Kidney (tissue), 14 donors: ENCODE results near the gene PEX16. TPM values are rescaled to one million over a fixed set of nuclear protein-coding genes. Genes with fewer than 3 reads are reported as not detected.

Experiments used
- DNase-seq, 5 donors: peaks; one replicate each; pipeline ENCODE4 v3.0.0-alpha.2; 2013 to 2020
- FAIRE-seq: peaks from 2 replicates; lab custom pipeline; 2012; peaks lifted over from hg19 to GRCh38; lab: Jason Lieb, UNC
- H3K27ac ChIP-seq, 2 donors: one replicate each; pipeline ENCODE4 v1.7.0; 2013; ENCODE audit warnings: low read depth in 2 of 2, low read length in 2 of 2, inconsistent platforms in 1 of 2
- H3K27me3 ChIP-seq: one replicate; pipeline ENCODE4 v1.7.1; 2013; ENCODE audit warnings: low read length, inconsistent platforms; ENCODE audit not compliant: control insufficient read depth, insufficient read depth
- H3K36me3 ChIP-seq, 3 donors: one replicate each; pipeline versions ENCODE4 v1.7.0 to v1.7.1; 2013; ENCODE audit warnings: low read length in 3 of 3, control low read depth in 1 of 3, inconsistent platforms in 1 of 3; ENCODE audit not compliant: insufficient read depth in 3 of 3, control insufficient read depth in 2 of 3
- H3K4me1 ChIP-seq, 3 donors: one replicate each; pipeline versions ENCODE4 v1.7.0 to v1.7.1; 2013; ENCODE audit warnings: low read length in 3 of 3, inconsistent platforms in 1 of 3, low read depth in 1 of 3; ENCODE audit not compliant: control insufficient read depth in 2 of 3, insufficient read depth in 2 of 3
- H3K4me3 ChIP-seq, 3 donors: one replicate each; pipeline versions ENCODE4 v1.7.0 to v1.8.1; 2013; ENCODE audit warnings: low read length in 3 of 3, control low read depth in 1 of 3, inconsistent platforms in 1 of 3
- H3K9ac ChIP-seq, 3 donors: one replicate each; pipeline versions ENCODE4 v1.7.0 to v1.7.1; 2013; ENCODE audit warnings: low read length in 3 of 3, control low read depth in 1 of 3, inconsistent platforms in 1 of 3
- H3K9me3 ChIP-seq, 3 donors: one replicate each; pipeline versions ENCODE4 v1.7.0 to v1.7.1; 2013; ENCODE audit warnings: low read length in 3 of 3, control low read depth in 1 of 3, inconsistent platforms in 1 of 3; ENCODE audit not compliant: control insufficient read depth in 2 of 3, insufficient read depth in 1 of 3
- intact Hi-C: fragments of 100-400 bp; cut with DNase I; formaldehyde crosslinking; loops from one replicate; pipeline ENCODE4 v1.11.1; 2022
- polyA plus RNA-seq: library from polyadenylated mRNA; stranded (reverse); fragments of 350-450 nt; fragmentation: Illumina TruSeq; extraction: RNeasy Lipid Tissue Mini Kit (QIAGEN cat#74804); gene quantifications from one replicate; pipeline ENCODE4 v1.2.3, GENCODE V29; 2014; ENCODE audit warnings: low read depth, low replicate concordance; ENCODE audit not compliant: insufficient read depth
- total RNA-seq: library from RNA; stranded (reverse); fragmentation: NEBNext Ultra II Directional; extraction: Animal tissue kit (Norgen Biotek cat#: 25700); gene quantifications from one replicate; pipeline ENCODE4 v1.2.1, GENCODE V29; 2021
- TF ChIP-seq, protein P1 (sequence below): IDR thresholded peaks from 3 replicates; pipeline ENCODE4 v1.5.1; 2012; ENCODE audit warnings: mild to moderate bottlenecking, moderate library complexity, borderline replicate concordance; ENCODE audit not compliant: insufficient read depth; ENCODE audit errors: extremely low read depth
- donor health status: control.
- donor health status: control.
- donor health status: control.
- donor health status: control.
- donor health status: control.
- donor health status: DM: yes; HTN: yes; CAD: no.
- donor health status: Normal renal cell carcinoma (clear cell type).

The PEX16 gene
- total and polyA plus RNA-seq, 2 donors from 2014 or later = 38.4 to 46.0 TPM

DNA sequence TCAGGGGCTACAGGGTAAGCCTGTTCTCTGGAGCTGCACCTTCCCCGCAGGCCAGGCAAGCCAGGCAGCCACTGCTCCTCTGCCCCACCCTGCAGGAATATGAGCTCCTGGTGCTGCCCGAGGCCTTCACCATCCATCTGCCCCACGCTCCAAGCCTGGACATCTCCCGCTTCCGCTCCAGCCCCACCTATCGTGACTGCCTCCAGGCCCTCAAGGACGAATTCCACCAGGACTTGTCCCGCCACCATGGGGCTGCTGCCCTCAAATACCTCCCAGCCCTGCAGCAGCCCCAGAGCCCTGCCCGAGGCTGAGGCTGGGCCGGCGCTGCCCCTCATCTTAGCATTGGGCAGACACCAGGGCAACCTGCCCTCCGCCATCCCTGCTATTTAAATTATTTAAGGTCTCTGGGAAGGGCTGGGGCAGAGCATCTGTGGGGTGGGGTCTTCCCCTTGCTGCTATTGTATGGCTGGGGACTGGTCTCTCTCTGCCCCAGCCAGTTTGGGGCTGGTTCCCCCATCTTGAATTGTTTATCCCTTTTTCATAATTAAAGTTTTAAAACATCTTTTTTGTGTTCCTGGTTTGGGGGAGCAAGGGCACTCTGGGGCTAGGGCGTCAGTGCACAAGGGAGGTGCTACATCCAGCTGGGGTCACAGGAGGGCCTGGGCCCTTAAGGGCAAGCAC lies 11.0 kb upstream of the PEX16 start:
- no peak for FAIRE-seq
- intact Hi-C loops = no loop called here
- DNase-seq = peak in 2 of 5 donors; percentile 47 to 59

DNA sequence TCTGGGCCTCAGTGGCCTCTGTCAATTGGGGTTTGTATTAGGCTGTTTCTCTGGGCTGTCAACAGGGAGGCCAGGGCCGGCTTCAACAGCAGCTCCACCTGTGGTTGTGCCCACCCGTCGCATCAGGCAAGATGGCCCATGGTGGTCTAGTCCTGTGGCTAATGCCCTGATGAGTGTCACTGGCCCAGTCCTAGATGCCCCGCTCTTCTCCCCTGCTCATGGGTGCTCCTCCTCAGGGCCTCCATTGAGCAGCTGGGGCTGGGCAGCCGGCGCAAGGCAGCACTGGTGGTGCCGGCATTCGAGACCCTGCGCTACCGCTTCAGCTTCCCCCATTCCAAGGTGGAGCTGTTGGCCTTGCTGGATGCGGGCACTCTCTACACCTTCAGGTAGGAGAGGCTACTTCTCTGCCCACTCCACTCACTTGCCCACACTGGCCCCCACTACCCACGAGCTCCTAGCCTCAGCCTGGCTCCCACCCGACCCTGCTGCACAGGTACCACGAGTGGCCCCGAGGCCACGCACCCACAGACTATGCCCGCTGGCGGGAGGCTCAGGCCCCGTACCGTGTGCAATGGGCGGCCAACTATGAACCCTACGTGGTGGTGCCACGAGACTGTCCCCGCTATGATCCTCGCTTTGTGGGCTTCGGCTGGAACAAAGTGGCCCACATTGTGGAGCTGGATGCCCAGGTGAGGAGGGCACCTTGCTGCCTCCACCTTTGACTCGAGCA lies 10.2 kb upstream of the PEX16 start:
- Histone ChIP-seq H3K4me1 (peaks cover 0 to 15% (median 0%) of the 10 kb centered on the region in 3 donors), H3K9ac (no peak overlapping the region), H3K4me3 (no peak overlapping the region), H3K36me3 (peaks cover 0 to 5% (median 0%) of the 10 kb centered on the region in 3 donors), H3K9me3 (no peaks in the 10 kb centered on the region), H3K27ac (no peak overlapping the region), H3K27me3 (peaks cover 3% of the 10 kb centered on the region)
- TF ChIP-seq, protein P1, sequence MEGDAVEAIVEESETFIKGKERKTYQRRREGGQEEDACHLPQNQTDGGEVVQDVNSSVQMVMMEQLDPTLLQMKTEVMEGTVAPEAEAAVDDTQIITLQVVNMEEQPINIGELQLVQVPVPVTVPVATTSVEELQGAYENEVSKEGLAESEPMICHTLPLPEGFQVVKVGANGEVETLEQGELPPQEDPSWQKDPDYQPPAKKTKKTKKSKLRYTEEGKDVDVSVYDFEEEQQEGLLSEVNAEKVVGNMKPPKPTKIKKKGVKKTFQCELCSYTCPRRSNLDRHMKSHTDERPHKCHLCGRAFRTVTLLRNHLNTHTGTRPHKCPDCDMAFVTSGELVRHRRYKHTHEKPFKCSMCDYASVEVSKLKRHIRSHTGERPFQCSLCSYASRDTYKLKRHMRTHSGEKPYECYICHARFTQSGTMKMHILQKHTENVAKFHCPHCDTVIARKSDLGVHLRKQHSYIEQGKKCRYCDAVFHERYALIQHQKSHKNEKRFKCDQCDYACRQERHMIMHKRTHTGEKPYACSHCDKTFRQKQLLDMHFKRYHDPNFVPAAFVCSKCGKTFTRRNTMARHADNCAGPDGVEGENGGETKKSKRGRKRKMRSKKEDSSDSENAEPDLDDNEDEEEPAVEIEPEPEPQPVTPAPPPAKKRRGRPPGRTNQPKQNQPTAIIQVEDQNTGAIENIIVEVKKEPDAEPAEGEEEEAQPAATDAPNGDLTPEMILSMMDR = no peak
- peak in 1 of 5 donors; percentile 66 for DNase-seq
- FAIRE-seq = no peak
- intact Hi-C loops = no loop called here

More for the DNA sequence above, 11.0 kb upstream of the PEX16 start:
- Histone ChIP-seq H3K36me3 (peaks cover 0 to 5% (median 0%) of the 10 kb centered on the region in 3 donors), H3K27me3 (no peaks in the 10 kb centered on the region), H3K27ac (no peak overlapping the region), H3K9ac (no peak overlapping the region), H3K4me3 (no peak overlapping the region), H3K9me3 (no peaks in the 10 kb centered on the region), H3K4me1 (peaks cover 0 to 12% (median 0%) of the 10 kb centered on the region in 3 donors)
- TF ChIP-seq, protein P1 = no peak

DNA sequence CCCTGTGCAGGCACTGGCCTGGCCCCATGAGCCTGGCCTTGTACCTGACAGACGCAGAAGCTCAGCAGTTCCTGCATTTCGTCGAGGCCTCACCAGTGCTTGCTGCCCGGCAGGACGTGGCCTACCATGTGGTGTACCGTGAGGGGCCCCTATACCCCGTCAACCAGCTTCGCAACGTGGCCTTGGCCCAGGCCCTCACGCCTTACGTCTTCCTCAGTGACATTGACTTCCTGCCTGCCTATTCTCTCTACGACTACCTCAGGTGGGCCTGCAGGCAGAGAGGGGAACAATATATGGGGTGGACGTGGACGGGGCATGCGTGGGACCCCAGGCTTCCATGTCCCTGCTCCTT lies 9.6 kb upstream of the PEX16 start:
- Histone ChIP-seq H3K27me3 (peaks cover 3% of the 10 kb centered on the region), H3K36me3 (peaks cover 0 to 5% (median 0%) of the 10 kb centered on the region in 3 donors), H3K27ac (no peak overlapping the region), H3K9ac (no peak overlapping the region), H3K4me3 (no peak overlapping the region), H3K4me1 (peaks cover 0 to 15% (median 0%) of the 10 kb centered on the region in 3 donors), H3K9me3 (no peaks in the 10 kb centered on the region)
- intact Hi-C loops = no loop called here
- TF ChIP-seq, protein P1 = no peak
- FAIRE-seq (no peak), DNase-seq (peak in 2 of 5 donors; percentile 34 to 66)
